ENCODE data around the gene LIPC. TPM values are rescaled to one million over a fixed set of nuclear protein-coding genes. Genes with fewer than 3 reads are reported as not detected.
A peak's percentile ranks its signal among the peaks of the same experiment; 100 is the strongest.

Gene LIPC
- total RNA-seq, 1 experiment from 2014 or later, result not detected

DNA sequence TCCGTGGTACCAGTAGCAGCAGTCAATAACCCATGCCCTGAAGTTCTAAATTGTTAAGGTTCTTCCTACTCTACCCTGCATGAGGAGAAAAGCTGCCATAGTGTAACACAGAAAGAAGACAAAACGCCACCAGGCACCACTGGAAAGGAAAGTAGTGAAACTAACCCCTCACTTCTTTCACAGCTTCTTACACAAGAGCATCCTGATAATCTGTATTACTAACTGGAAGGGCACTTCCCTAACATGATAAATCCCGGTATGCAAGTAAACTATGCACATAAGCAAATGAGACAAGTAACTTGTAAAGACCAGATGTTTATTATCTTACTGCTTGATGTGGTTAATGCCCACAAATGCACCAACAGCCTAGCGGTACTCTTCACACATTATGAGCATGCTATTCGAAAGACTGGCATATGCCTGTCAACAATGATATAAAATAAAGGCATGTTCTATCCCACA lies 176.4 kb downstream of the LIPC start (continued):
- no peak for TF ChIP-seq ZNF138 (CRISPR knock-in tag; conservative IDR thresholded peaks at IDR 0.05)
- TF ChIP-seq, protein P1, sequence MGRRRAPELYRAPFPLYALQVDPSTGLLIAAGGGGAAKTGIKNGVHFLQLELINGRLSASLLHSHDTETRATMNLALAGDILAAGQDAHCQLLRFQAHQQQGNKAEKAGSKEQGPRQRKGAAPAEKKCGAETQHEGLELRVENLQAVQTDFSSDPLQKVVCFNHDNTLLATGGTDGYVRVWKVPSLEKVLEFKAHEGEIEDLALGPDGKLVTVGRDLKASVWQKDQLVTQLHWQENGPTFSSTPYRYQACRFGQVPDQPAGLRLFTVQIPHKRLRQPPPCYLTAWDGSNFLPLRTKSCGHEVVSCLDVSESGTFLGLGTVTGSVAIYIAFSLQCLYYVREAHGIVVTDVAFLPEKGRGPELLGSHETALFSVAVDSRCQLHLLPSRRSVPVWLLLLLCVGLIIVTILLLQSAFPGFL (CRISPR knock-in tag; IDR thresholded peaks at IDR 0.05; ENCODE audit: borderline replicate concordance), result no peak

DNA sequence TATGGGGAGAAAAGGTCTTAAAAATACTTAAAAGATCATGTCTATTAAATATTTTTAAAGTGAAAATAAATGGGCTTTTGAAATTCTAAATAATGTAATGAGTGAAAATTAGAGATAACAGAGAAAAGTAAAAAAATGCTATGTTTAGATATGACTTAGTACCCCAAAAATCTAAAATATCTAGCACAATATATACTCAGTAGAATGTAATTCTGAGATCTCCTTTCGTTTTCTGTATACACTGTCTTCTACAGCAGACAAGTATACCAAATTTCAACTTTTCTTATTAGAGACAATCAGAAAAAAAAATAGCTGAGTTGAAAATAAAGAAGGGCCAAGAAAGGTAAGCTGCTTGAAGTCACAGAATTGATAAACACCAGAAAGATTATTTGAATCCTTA lies 176.9 kb downstream of the LIPC start:
- no peak for DNase-seq (ENCODE audit: low spot score)
- peaks cover 15% of the 10 kb centered on the region for H3K4me1 Mint-ChIP-seq
- CTCF ChIA-PET, result no interaction called here
- POLR2A ChIA-PET, result no interaction called here
- no peak for ATAC-seq
- no peak overlapping the region for H3K4me3 Mint-ChIP-seq
- H3K36me3 Mint-ChIP-seq, result peaks cover 17% of the 10 kb centered on the region
- TF ChIP-seq SMAD3 (CRISPR knock-in tag; IDR thresholded peaks at IDR 0.05; ENCODE audit: borderline replicate concordance) (no peak), TP53 (CRISPR knock-in tag; IDR thresholded peaks at IDR 0.05) (no peak), JUN (CRISPR knock-in tag; IDR thresholded peaks at IDR 0.05) (no peak), ETV6 (CRISPR knock-in tag; IDR thresholded peaks at IDR 0.05) (no peak), NFE2L1 (CRISPR knock-in tag; IDR thresholded peaks at IDR 0.05) (no peak), CREB1 (CRISPR knock-in tag; IDR thresholded peaks at IDR 0.05) (no peak), ZNF138 (CRISPR knock-in tag; conservative IDR thresholded peaks at IDR 0.05) (no peak), CBFB (CRISPR knock-in tag; IDR thresholded peaks at IDR 0.05; ENCODE audit: low read depth) (no peak), SMAD4 (CRISPR knock-in tag; IDR thresholded peaks at IDR 0.05) (no peak), MYBL2 (CRISPR knock-in tag; IDR thresholded peaks at IDR 0.05) (no peak), ZNF317 (CRISPR knock-in tag; IDR thresholded peaks at IDR 0.05; ENCODE audit: borderline replicate concordance, low read depth) (no peak)
- TF ChIP-seq, protein P2, sequence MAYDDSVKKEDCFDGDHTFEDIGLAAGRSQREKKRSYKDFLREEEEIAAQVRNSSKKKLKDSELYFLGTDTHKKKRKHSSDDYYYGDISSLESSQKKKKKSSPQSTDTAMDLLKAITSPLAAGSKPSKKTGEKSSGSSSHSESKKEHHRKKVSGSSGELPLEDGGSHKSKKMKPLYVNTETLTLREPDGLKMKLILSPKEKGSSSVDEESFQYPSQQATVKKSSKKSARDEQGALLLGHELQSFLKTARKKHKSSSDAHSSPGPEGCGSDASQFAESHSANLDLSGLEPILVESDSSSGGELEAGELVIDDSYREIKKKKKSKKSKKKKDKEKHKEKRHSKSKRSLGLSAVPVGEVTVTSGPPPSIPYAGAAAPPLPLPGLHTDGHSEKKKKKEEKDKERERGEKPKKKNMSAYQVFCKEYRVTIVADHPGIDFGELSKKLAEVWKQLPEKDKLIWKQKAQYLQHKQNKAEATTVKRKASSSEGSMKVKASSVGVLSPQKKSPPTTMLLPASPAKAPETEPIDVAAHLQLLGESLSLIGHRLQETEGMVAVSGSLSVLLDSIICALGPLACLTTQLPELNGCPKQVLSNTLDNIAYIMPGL (CRISPR knock-in tag; IDR thresholded peaks at IDR 0.05), result no peak
- TF ChIP-seq, protein P3, sequence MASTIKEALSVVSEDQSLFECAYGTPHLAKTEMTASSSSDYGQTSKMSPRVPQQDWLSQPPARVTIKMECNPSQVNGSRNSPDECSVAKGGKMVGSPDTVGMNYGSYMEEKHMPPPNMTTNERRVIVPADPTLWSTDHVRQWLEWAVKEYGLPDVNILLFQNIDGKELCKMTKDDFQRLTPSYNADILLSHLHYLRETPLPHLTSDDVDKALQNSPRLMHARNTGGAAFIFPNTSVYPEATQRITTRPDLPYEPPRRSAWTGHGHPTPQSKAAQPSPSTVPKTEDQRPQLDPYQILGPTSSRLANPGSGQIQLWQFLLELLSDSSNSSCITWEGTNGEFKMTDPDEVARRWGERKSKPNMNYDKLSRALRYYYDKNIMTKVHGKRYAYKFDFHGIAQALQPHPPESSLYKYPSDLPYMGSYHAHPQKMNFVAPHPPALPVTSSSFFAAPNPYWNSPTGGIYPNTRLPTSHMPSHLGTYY (CRISPR knock-in tag; IDR thresholded peaks at IDR 0.05), result no peak
- TF ChIP-seq, protein P4, sequence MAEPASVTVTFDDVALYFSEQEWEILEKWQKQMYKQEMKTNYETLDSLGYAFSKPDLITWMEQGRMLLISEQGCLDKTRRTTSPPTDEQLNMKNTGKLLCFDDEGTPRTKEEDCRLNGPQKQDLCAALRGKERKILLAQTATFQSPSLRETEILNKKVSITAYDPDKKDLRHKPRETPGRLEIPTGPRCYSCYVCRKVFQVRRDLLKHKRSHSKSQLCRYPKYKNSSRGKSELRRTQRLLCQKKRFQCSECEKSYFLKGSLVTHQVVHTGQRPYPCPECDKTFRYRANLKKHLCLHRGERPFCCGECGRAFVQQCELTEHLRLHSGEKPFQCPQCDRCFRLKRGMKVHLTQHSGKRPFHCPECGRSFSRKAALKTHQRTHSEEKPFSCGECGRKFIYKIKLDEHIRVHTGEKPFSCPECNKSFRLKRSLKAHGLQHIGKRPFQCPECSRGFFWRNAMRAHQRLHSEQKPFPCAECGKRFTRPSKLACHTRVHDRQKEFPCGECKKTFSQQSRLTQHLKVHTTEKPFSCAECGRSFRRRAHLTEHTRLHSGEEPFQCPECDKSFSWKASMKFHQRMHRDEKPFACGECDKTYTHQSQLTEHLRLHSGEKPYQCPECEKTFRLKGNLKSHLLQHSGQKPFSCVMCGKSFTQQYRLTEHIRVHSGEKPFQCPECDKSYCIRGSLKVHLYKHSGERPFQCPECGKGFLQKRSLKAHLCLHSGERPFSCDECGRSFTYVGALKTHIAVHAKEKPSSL (CRISPR knock-in tag; conservative IDR thresholded peaks at IDR 0.05), result no peak
- H3K27me3 Mint-ChIP-seq (ENCODE audit: low read depth), result no peaks in the 10 kb centered on the region
- no peak overlapping the region for H3K27ac Mint-ChIP-seq
- H3K9me3 Mint-ChIP-seq, result no peaks in the 10 kb centered on the region

DNA sequence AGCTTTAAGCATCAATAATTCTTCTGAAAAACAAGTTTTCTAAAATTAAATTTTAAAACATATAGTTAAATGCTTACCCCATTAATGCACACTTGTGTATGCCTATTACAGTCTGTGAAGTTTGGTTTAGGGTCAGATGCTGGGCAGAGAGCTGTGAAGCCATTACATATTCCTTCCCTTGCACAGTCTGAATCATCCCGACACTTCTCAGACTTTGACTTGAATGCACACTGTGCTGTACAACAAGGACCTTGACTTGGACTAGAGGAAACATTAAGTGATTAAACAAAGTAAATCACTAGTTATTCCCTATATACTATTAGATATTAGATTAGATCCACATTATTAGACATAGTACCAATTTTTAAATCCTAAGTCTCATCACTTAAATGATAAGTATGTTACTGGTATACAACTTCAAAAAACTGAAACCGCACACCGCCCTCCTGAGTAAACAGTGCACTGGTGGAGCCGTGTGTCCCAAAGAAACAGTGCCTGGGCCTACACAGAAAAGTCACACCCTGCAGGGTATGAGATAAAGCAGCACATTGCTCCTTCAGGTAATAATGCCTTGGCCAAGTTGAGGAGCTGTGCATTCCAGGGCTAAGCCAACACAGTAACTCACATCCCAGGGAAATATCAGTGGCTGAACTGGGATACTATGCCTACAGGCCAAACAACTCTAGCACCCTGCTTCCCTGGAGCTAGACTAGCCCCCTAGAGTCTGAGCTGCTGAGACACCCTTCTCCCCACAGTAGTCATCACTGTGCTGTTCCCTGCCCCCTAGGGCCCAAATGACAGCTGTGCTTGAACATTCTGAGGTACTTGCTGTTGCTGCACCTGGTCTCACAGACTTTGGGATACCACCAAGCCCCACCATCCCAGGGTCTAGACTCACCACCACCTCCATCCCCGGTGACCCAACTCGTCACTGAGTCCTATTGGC lies 180.2 kb downstream of the LIPC start:
- Mint-ChIP-seq H3K27ac (no peak overlapping the region), H3K27me3 (ENCODE audit: low read depth) (no peaks in the 10 kb centered on the region), H3K4me1 (peaks cover 6% of the 10 kb centered on the region; the same call in 1 of the 2 replicates), H3K9me3 (peaks cover 12% of the 10 kb centered on the region), H3K4me3 (no peak overlapping the region), H3K36me3 (peaks cover 34% of the 10 kb centered on the region)
- ChIA-PET POLR2A (no interaction called here), CTCF (no interaction called here)
- DNase-seq (ENCODE audit: low spot score) (no peak), ATAC-seq (peak; percentile 36)
- TF ChIP-seq IRF2 (CRISPR knock-in tag; IDR thresholded peaks at IDR 0.05; ENCODE audit: borderline replicate concordance, low read depth), result no peak
- TF ChIP-seq TP53 (CRISPR knock-in tag; IDR thresholded peaks at IDR 0.05), result no peak
- TF ChIP-seq NFATC4 (CRISPR knock-in tag; IDR thresholded peaks at IDR 0.05), result no peak
- TF ChIP-seq ZNF219 (CRISPR knock-in tag; IDR thresholded peaks at IDR 0.05; ENCODE audit: borderline replicate concordance), result no peak
- no peak for TF ChIP-seq ESRRA (CRISPR knock-in tag; IDR thresholded peaks at IDR 0.05; ENCODE audit: borderline replicate concordance)
- no peak for TF ChIP-seq JAZF1 (CRISPR knock-in tag; IDR thresholded peaks at IDR 0.05)
- TF ChIP-seq, protein P5, sequence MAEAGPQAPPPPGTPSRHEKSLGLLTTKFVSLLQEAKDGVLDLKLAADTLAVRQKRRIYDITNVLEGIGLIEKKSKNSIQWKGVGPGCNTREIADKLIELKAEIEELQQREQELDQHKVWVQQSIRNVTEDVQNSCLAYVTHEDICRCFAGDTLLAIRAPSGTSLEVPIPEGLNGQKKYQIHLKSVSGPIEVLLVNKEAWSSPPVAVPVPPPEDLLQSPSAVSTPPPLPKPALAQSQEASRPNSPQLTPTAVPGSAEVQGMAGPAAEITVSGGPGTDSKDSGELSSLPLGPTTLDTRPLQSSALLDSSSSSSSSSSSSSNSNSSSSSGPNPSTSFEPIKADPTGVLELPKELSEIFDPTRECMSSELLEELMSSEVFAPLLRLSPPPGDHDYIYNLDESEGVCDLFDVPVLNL (CRISPR knock-in tag; IDR thresholded peaks at IDR 0.05; ENCODE audit: borderline replicate concordance, low read depth), result no peak
- TF ChIP-seq SP1 (CRISPR knock-in tag; conservative IDR thresholded peaks at IDR 0.05), result no peak
- TF ChIP-seq JUN (CRISPR knock-in tag; IDR thresholded peaks at IDR 0.05), result no peak
- TF ChIP-seq, protein P6, sequence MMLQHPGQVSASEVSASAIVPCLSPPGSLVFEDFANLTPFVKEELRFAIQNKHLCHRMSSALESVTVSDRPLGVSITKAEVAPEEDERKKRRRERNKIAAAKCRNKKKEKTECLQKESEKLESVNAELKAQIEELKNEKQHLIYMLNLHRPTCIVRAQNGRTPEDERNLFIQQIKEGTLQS (CRISPR knock-in tag; conservative IDR thresholded peaks at IDR 0.05), result no peak
- TF ChIP-seq FOXK1 (CRISPR knock-in tag; IDR thresholded peaks at IDR 0.05), result no peak
- no peak for TF ChIP-seq ZNF671 (CRISPR knock-in tag; IDR thresholded peaks at IDR 0.05)
- TF ChIP-seq ZNF263 (CRISPR knock-in tag; IDR thresholded peaks at IDR 0.05; ENCODE audit: low read depth), result no peak
